GM18951 (cell line): ENCODE measurements around the gene KIF18A.

Experiments
- POLR2A ChIP-seq: IDR thresholded peaks from 4 replicates; pipeline ENCODE4 v1.6.1; 2011; ENCODE audit warnings: mild to moderate bottlenecking; ENCODE audit not compliant: insufficient read length, insufficient read depth; ENCODE audit errors: extremely low read depth
- in situ Hi-C: fragments of 300-500 bp; cut with MboI; formaldehyde crosslinking; loops from one replicate; pipeline ENCODE4 v1.12.0; 2022; ENCODE audit warnings: low sequenced_read_pairs, mixed read lengths, inconsistent platforms; ENCODE audit not compliant: unreplicated experiment

KIF18A gene

GRCh38 chr11:27996066-27996465, 111.9 kb downstream of the KIF18A start:
- in situ Hi-C loops: no loop called here

GRCh38 chr11:27995083-27995482, 112.9 kb downstream of the KIF18A start:
- in situ Hi-C loops: no loop called here
- no peak for TF ChIP-seq POLR2A

More at GRCh38 chr11:27996066-27996465, 111.9 kb downstream of the KIF18A start:
- no peak for TF ChIP-seq POLR2A

- no peak for TF ChIP-seq POLR2A
- in situ Hi-C loops: no loop called here
Observed at GRCh38 chr11:27991736-27992135, 116.2 kb downstream of the KIF18A start.

GRCh38 chr11:27977527-27977926, 130.4 kb downstream of the KIF18A start:
- no peak for TF ChIP-seq POLR2A
- in situ Hi-C loops: no loop called here

- no peak for TF ChIP-seq POLR2A
- in situ Hi-C loops: no loop called here
Observed at GRCh38 chr11:27977031-27977430, 130.9 kb downstream of the KIF18A start.

GRCh38 chr11:27976262-27976661, 131.7 kb downstream of the KIF18A start:
- in situ Hi-C loops: no loop called here
- TF ChIP-seq POLR2A: no peak

GRCh38 chr11:27973851-27974536, 134.0 kb downstream of the KIF18A start:
- no peak for TF ChIP-seq POLR2A

GRCh38 chr11:27972522-27973170, 135.3 kb downstream of the KIF18A start:
- in situ Hi-C loops: no loop called here
- TF ChIP-seq POLR2A: no peak

More at GRCh38 chr11:27973851-27974536, 134.0 kb downstream of the KIF18A start:
- in situ Hi-C loops: no loop called here

GRCh38 chr11:27971171-27971570, 136.8 kb downstream of the KIF18A start:
- no peak for TF ChIP-seq POLR2A
- in situ Hi-C loops: no loop called here
